Measurements from ENCODE around the gene CADM1.

DNA sequence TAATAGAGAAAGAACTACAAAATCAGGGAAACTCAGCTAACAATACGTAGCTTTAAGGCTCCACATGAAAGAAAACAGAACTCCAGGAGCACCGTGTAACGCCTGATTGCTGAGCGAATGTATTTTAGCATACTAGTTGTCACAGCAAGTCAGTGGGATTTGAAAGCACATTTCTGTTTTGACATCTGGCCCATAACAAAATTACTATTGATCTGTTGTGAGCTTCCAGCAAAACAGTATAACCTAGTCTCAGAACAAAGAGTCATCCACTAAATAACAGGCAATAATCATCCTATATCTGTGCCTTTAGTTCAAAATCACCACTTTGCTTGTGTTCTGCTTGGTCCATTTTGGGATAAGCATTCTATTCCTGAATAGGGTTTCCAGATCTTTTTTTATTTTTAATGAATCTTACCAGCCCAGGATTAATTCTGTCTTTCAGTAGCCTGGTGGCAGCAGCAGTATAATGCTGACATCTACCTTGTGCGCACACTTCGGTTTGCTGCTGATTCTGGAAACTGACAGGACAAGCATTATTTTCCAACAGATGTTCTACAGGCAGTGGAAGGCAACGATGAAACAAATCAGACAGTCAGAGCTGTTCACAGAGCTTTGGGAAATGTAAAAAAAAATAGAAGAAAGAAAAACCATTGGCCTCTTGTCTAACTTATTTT lies 66.2 kb downstream of the CADM1 start:
- TF ChIP-seq JUND (IDR thresholded peaks at IDR 0.05; ENCODE audit: borderline replicate concordance, low read depth, low read length) (no peak), JUND (tag; IDR thresholded peaks at IDR 0.05; ENCODE audit: borderline replicate concordance, low read depth, low read length) (no peak), ATF7 (IDR thresholded peaks at IDR 0.05) (no peak), GTF2B (IDR thresholded peaks at IDR 0.05; ENCODE audit: extremely low read depth, insufficient read length) (no peak), POLR2A (conservative IDR thresholded peaks at IDR 0.05) (no peak)

Measured in K562 (cell line).